Hematopoietic multipotent progenitor cell treated with erythropoietin and hydrocortisone succinate and interleukin-3 and kit ligand, for 4 days (in vitro differentiated cells): ENCODE measurements around the gene SLC22A14.
A peak's percentile ranks its signal among the peaks of the same experiment; 100 is the strongest.
"Not testable (repeated sequence)": the region's sequence is repeated elsewhere in the genome, so short reads cannot be mapped to it uniquely, and the experiment has no call there.

ENCODE experiments used
- DNase-seq: peaks from one replicate; pipeline ENCODE4 v3.0.0-alpha.2; 2015

SLC22A14 gene

DNA sequence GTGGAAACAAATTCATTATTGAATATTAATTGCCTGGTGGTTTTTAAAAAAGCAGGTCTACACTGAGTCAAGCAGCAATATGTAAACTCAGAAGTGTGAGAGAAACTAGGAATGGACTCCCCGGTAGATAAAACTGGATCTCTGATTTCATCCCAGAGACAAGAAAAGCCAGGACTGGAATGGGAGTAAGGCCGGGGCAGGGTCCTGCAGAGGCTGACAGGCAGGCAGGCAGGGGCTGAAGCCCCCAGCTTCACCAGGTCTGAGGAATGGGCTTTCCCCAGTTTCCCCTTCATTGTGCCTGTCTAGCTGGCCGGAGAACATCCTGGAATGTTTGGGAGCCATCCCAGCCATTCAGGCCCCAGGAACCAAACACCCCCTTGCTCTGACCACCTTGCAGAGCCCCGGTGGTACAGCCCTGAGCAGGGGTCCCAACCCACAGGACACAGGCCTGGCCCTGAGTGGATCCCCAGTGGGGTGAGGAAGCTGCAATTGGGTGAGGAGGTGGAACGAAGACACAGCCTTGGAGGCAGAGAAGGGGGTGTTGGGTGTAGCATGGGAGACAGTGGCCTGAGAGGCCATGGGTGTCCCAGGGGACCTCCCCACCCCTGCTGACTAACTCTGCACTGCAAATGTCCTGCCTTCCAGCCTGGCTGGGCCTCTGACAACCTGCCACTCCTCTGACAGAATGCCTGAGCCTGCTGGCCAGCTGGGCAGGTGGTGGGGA lies 32.8 kb downstream of the SLC22A14 start:
- DNase-seq, result no peak

- DNase-seq, result no peak
These were observed 33.6 kb downstream of the SLC22A14 start for GRCh38 chr3:38315488-38316230.

- no peak for DNase-seq
These were observed 34.5 kb downstream of the SLC22A14 start for GRCh38 chr3:38316356-38317191.

DNA sequence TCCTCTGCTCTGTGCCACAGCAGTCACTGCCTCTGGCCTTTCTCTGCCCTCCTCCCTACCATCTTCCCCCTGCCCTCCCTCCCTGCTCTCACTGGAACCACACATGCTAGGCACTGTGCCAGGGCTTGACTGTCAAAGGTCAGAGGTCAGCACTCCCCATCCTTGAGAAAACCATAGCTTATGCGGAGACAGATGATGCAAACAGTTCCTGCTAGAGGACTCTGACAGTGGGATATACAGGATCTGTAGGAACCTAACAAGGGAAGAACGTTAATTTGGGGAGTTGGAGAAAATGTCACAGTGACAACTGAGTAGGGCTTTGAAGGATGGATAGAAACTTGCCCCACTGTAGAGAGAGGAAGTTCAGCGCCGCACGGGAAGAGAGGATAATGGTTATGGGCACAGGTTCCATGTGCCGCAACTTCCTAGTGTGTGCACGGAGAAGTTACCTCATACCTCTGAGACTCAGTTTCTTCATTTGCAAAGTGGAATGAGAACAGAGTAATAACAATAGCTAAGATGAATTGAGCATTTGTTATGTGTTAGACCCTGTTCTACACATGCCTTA lies 35.2 kb downstream of the SLC22A14 start:
- peak; percentile 13 for DNase-seq

DNA sequence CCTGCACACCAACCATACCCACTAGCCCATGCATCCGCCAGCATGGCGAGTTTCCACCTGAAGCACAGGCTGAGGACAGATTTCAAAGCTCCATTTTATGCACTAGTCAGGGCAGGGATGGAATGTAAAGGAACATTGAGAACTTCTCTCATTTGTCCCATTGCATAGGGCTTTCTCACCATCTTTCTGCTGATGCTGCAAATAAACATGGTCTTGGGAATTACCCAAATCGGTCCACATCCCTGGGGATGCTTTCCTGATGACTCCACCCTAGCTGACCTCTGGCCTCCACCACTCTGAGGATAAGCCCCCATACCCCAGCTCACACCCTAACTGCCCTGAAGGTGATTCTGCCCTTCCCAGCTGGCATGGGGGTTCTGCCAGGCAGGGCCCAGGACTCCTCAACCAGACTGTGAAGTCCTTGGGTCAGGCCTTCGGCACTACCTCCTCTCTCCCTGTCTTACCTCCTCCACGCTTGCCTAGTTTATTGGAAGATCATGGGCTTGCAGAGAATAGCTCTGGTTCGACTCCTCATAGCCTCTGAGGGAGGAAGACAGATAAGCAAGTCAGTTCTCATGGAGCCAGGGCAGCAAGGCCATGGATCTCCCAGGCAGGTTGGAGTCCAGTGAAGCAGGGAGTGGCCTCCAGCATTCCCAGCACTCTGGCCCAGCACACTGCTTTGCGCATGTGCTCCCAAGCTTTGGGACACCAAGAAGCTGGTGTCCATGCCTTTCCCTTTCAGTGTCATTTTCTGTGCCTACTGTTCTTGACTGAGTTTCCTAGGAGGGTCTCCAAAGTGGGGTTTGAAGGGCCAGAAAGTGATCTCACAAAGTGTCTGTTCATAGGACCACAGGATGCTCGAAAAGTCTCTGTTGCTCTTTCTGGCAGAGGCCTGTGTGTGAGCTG lies 36.9 kb downstream of the SLC22A14 start:
- no peak for DNase-seq

- DNase-seq, result not testable (repeated sequence)
These were observed 38.5 kb downstream of the SLC22A14 start for GRCh38 chr3:38320638-38321037.

DNA sequence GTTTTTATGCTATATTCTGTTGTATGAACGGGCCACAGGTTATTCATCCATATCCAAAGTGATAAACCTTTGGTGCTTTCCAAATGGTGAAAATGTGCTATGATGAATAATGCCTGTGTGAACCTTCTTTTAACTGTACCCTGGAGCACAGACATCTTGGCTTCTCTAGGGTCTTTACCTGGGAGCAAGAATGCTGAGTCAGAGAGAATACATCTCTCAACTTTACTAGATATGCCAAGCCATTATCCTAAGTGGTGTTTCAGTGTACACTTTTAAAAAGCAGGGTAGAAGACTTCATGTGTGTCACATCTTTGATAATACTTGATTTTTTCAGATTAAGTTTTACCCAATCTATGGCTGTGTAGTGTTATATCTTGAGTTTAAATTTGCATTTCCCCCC lies 41.0 kb downstream of the SLC22A14 start:
- DNase-seq, result no peak

GRCh38 chr3:38325256-38325655 lies 43.2 kb downstream of the SLC22A14 start:
- no peak for DNase-seq

DNA sequence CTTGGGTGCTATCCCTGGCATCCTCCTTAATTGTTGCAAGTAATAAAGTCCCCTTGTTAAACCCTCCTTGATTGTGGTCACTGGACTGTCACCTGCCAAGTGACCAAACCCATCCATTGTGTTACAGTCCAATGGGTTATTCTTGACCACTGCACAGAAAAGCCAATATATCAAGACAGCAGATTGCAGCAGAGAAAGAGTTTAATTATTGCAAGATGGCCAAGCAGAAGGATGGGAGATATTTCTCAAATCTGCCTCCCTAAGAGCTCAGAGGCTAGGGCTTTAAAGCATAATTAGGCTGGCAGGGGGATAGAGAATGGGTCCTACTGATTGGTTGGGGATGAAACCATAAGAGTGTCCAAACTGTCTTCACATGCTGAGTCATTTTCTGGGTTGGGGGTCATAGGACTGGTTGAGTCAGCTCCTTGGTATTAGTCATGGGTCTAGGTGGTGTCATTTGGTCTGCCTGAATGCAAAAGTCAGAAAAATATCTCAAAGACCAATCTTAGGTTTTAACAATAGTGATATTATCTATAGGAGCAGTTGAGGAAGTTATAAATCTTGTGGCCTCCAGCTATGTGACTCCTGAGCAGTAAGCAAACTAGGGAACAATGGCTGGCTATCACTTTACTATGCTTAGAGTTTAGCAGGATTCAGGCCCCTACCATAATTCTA lies 45.4 kb downstream of the SLC22A14 start:
- DNase-seq, result peak; percentile 59

DNA sequence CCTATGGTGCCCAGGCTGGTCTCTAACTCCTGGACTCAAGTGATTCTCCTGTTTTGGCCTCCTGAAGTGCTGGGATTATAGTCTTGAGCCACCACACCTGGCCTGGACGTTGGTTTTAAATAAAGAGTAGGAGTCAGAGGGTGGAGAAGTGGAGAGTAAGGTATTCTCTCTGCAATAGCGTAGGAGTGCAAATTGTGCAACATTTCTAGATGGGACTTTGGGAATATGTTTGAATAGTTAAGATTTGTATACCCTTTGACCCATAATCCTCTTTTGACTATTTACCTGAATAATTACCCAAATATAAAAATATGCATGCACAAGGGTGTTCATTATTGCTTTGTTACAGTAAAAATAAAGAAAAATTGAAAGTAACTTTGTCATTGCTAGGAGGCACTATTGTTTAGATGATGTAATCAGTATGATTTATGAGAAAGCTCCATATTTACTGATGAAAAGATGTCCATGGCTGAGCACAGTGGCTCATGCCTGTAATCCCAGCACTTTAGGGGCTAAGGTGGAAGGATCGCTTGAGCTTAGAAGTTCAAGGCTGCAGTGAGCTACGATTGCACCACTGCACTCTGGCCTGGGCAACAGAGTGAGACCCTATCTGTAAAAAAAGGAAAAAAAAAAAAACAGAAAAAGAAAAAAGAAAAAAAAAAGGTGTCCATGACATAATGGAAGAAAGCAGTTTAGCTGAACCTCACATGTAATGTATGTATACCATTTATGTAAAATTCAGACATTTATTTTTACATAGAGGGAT lies 49.3 kb downstream of the SLC22A14 start:
- DNase-seq, result no peak

DNA sequence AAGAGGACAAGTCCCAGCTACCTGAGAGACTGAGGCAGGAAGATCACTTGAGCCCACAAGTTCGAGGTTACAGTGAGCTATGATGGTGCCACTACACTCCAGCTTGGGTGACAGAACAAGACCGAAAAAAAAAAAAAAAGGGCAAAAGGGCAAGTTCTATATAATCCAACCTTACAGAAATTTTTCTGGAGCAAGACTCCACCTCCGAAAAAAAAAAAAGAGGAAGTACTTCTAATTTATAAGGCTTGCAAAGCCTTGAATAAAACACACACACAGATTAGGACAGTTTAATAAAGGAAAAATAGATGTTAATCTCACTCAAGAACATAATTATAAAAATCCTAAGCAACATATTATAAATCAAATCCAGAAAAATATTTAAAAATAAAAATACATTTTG lies 50.1 kb downstream of the SLC22A14 start:
- peak; percentile 42 for DNase-seq

DNA sequence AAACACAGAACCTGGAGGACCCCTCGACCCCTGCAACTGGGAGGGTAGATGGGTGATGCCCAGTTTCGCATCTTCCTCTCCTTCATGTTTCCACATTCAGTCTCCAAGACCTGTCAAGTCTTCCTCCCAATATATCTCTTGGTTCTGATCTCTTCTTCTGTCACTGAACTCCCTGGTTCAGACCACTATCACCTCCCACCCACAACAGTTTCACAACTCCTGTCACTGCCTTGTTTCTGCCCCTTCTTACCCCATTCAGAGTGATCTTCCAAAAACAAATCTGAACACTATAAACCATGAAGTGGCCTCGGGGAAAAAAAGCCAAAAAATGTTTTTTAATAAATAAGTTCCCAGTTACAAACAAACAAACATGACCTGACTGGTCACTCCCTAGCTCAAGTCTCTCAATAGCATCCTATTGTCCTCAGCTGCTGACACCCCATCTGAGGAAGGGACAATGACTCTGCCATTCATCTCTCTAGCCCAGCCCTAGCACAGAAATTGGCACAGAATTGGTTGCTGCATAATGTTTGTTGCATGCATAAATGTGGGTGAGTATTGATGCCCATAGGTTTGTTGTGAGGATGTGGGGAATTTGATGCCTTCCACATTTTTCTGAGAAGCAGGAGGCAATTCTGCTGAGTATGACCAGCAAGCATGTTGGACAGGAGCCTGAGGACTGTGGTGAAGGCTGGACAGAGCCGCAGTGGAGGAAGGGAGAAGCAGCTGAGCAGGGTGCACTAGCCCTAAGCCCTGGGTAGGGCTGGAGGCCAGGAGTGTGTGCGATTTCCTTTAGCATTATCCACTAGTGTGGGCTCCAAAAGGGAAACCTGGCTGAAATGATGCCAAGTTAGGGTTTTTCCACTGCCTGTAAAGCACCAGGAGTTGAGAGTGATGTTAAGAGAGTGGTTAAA lies 52.3 kb downstream of the SLC22A14 start:
- DNase-seq, result no peak

GRCh38 chr3:38335263-38335662 lies 53.2 kb downstream of the SLC22A14 start:
- no peak for DNase-seq

- DNase-seq, result no peak
These were observed 55.6 kb downstream of the SLC22A14 start for GRCh38 chr3:38337703-38338102.

GRCh38 chr3:38343797-38344594 lies 61.9 kb downstream of the SLC22A14 start:
- DNase-seq, result peak; percentile 47

- no peak for DNase-seq
These were observed 63.9 kb downstream of the SLC22A14 start for GRCh38 chr3:38345879-38346586.

- peak; percentile 94 for DNase-seq
These were observed 64.7 kb downstream of the SLC22A14 start, which contains the start of gene XYLB for GRCh38 chr3:38346587-38347410. TSS of gene XYLB (plus strand) at chr3:38346785. CDS start at chr3:38346869, 84 bp downstream.
